Measurements from ENCODE around the gene GCNT4.

GRCh38 chr5:75054134-75054930 lies 2.0 kb upstream of the GCNT4 start:
- TF ChIP-seq BHLHE40 (IDR thresholded peaks at IDR 0.05; ENCODE audit: borderline replicate concordance) (no peak), PKNOX1 (IDR thresholded peaks at IDR 0.05) (no peak), FOXK2 (IDR thresholded peaks at IDR 0.05) (no peak), LEF1 (IDR thresholded peaks at IDR 0.05; ENCODE audit: borderline replicate concordance) (no peak), HDGF (IDR thresholded peaks at IDR 0.05; ENCODE audit: borderline replicate concordance) (no peak), ZNF384 (IDR thresholded peaks at IDR 0.05) (no peak), SP1 (IDR thresholded peaks at IDR 0.05) (no peak), ELF4 (IDR thresholded peaks at IDR 0.05) (no peak), FOXM1 (IDR thresholded peaks at IDR 0.05; ENCODE audit: borderline replicate concordance) (no peak), TARDBP (IDR thresholded peaks at IDR 0.05) (no peak)

Data from HEK293T (cell line).